ENCODE results near the gene KLF1.
"Not testable (repeated sequence)": the region's sequence is repeated elsewhere in the genome, so short reads cannot be mapped to it uniquely, and the experiment has no call there.

KLF1 gene

DNA sequence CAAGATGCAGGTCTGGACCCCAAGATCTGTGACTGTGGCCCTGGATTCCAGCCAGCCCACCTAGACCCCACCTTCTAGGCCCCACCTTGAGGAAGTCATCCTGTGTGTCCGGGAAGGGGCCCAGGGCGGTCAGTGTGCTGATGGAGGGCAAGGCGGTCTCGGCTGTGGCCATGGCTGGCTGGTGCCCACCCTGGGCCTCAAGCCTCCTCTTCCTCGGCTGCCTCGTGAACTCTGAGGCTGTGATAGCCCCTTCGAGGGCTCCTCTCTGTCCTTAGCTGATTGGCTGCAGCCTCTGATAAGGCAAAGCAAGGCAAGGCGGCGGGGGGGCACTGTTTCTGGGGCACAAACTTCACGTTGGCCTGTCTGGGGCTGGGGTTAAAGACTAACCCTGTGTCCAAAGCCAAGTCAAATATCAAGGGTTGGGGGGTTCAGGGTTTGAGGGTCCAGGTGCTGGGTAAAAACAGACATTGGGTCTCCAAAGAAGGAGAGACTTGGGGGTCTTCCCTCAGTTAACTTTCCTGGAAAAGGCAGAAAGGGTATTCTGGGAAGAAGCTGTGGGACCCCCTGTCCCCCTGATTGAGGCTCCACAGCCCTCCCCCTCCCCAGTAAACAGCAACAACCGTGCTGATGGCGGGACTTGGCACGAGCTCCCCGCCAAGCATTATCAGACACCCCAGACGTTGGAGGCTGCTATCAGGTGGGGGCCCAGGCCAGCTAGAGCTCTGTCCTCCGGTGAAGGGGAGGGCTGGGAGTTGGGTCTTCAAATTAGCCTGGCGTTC, at the start of gene KLF1:
Gene KLF1, minus strand, starts transcription at position 233 of the 779 bp plus-strand sequence. Its CDS starts 61 bp downstream, at position 172.
- DNase-seq (ENCODE audit: low read depth) = no peak

DNA sequence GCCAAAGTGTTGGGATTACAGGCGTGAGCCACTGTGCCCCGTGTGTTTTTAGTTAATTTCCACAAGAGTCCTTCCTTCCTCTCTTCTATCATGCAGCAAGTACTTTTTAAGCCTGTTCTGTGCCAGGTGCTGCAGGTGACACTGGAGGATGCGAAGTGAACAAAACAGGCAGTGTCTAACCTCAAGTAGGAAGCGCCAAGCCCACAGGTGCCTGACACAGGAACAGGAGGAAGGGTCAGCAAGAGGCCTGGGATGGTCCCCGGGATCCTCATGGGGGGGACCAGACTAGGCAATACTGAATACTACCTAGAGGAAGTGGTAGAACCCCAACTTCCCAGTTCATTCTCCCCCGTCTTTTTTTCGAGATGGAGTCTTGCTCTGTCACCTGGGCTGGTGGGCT, 49.6 kb upstream of the KLF1 start:
- no peak for DNase-seq (ENCODE audit: low read depth)

DNA sequence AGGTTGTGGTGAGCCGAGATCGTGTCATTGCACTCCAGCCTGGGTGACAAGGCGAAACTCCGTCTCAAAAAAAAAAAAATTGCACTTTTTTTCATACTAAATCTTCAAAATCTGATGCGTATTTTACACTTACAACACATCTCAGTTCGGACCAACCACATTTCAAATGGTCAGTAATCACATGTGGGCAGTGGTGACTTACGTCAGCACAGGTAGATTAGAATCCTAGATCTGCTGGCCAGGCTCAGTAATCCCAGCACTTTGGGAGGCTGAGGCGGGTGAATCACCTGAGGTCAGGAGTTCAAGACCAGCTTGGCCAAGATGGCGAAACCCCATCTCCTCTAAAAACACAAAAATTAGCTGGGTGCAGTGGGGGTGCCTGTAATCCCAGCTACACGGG, 48.1 kb upstream of the KLF1 start:
- no peak for DNase-seq (ENCODE audit: low read depth)

DNA sequence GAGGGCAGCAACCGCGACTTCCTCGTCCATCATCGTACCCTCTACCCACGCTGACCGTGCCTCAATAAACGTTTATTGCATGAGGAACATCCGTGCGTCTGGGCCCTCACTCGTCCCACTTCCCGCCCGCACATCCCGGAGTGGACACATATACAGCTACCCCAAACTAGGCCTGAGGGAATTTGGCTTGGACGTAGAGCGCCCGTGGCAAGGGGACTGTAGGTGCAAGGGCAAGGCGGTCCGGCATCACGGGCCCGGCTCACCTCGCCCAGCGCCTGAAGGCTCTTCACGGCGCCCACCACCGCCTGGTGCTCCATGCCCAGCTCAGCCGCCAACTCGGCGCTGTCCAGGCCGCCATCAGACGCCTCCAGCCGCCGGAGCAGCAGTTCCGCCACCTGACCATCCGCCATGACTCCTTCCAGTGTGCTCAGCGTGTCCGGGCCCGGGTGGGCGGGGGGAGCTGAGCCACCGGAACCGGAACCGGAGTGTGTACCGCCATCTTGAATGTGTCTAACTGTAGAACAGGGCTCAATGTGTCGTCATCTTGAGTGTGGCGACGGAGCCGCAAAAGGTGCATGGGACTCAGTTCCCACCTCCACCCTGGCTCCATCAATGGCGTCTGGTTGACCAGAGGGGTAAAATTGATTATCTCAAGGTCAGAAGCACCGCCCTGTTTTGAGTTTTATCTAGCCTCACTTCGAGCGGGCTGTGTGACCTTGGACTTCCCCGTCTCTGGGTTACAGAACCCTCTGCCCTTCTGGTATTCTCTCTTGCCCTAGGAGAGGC, 46.5 kb upstream of the KLF1 start, which contains the start of gene FARSA:
Gene FARSA, minus strand, starts transcription at position 425 of the 786 bp plus-strand sequence. Its CDS starts 15 bp downstream, at position 410.
- peak; percentile 88 for DNase-seq (ENCODE audit: low read depth)

DNA sequence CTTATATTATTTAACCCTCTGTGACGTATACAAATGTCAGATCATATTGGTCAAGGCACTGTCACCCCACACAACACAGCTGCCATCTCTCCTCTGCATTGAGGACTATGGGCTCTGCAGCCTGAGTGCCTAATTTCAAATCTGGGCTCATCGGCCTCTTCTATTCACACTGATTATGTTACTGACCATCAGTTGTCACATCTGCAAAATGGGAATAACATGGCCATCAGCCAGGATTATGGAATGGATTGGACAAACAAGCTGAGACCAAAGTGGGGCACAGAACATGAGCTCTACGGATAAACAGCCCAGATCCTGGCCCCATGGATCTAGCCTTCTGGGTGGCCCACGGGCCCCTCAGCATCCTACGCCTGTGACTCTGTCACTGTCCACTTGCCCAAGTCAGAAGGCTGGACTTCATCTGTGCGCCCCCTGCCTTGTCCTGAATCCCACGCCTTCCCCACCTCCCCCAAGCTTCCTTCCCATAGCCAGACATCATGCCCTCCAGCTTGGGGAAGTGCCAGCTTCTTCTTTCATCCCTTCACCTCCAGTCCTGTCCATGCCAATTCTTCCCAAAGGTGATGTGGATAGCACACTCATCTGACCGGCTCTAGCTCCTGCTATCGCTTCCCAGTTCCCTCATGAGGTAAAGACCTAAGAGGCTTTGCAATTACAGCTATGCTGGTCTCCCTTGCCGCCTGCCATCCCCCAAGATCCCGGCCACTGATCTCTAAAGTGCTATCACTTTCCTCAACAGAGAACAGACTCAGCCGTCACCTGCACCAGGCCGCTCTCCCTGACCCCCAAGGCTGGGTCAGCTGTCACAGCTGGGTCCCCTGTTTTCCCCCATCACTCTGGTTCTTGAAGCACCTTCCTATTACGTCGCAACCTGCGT, 45.6 kb upstream of the KLF1 start:
- no peak for DNase-seq (ENCODE audit: low read depth)

DNA sequence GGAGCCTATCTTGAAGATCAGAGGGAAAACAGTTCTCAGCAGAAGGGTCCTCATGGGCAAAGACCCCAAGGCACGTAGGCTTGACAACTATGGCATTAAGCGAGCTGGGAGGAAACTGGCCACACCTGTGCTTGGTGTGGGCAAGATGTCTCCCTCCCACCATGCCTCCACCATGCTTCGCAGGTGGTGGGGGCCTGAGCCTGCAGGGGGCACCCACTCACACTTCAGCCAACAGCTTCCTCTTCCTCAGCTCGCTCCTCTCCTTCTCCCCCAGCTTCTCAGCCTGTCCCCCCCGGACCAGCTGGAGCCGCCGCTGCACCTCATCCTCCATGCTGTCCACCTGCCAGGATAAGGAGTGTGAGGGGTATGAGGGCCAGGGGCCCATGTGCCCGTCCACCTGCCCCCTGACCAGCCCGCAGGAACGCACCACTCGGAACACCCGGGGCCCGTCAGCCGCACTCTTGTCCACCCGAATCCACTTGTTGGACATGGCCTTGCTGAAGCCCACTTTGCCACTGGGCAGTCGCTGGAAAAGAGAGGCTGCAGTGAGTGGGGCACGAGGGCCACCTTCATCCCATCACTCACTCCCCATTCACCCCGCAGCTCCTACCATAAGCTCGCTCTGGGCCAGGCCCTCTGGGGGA, 43.1 kb upstream of the KLF1 start:
- no peak for DNase-seq (ENCODE audit: low read depth)

DNA sequence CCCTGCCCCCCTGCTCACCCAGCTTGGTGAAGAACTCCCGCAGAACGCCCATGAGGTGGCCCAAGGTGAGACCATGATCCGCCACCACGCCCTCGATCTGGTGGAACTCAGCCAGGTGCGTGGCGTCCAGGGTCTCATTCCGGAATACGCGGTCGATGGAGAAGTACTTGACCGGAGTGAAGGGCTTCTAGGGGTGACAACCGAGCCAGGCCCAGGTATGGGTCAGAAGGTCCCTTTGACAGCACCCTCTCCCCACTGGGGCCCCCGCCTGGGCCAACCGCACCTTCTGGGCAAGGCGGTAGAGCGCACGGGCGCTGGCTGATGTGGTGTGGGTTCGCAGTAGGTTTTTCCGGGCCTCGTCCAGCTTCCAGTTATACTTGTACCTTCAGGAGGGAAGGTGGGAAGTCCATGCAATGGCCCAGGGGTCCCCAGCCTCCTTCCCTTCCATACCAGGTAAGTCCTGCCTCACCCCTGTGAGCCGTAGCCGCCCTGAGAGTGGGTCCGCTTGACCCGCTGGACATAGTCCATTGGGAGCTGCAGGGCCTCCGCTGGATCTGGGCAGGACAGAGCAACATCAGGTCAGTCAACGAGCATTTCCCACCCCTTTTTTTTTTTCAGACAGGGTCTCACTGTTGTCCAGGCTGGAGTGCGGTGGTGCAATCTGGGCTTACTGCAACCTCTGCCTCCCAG, 37.8 kb upstream of the KLF1 start:
- no peak for DNase-seq (ENCODE audit: low read depth)

DNA sequence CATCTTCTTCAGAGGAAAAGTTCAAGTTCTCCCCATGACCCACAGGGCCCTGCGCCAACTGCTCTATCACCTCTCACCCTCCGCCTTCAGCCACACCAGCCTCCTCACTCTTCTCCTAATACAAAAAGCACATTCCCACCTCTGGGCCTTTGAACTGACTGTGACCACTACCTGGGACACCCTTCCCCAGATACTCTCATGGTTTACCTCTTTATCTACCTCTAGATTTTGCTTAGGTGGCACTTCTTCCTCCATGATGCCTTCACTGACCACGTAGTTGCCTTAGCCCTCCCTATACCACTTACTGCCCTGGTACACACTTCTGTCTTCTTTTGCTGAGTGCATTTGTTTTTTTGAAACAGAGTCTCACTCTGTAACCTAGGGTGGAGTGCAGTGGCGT, 36.0 kb upstream of the KLF1 start:
- DNase-seq (ENCODE audit: low read depth) = no peak

DNA sequence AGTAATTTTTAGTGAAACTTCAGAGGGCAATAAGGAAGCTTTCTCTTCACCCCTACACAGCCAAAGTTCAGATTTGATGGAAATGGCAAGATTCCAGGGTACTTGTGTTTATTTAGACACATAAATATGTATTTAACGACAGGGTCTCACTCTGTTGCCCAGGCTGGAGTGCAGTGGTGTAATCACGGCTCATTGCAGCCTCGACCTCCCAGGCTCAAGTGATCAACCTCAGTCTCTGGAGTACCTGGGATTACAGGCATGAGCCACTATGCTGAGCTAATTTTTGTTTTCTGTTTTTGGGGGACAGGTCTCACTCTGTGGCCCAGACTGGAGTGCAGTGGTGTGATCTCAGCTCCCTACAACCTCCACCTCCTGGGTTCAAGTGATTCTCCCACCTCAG, 34.0 kb upstream of the KLF1 start:
- DNase-seq (ENCODE audit: low read depth) = no peak

DNA sequence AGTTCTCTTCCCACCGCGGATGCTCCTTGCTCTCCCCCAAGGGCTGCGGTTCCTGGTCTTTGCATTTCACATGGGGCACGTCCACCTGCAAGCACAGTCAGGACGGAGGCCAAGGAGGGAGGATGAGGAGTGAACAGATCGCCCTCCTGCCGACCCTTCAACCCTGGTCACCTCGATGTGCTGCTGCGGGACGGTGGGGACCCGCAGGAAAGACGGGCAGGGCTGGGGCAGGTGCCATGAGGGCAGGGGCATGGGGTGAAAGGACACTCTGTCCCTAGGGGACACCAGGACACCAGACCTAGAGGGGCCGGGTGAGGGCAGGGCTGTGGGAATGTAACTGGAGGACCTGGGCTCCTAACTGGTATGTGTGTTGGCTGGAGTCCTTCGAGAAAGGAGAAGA, 31.3 kb upstream of the KLF1 start:
- no peak for DNase-seq (ENCODE audit: low read depth)

DNA sequence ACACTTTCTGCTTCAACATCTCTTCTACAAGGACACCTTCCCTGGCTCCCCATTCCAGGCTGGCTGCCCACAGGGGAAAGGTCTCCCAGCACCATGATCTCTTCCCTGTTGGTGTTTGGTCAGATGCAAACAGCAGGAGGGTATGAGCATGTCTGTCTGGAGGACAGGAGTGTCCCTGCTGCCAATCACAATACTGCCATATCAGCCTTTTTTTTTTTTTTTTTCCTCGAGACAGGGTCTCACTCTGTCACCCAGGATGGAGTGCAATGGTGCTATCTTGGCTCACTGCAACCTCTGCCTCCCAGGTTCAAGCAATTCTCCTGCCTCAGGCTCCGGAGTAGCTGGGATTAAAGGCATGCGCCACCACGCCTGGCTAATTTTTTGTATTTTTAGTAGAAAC, 28.9 kb upstream of the KLF1 start:
- not testable (repeated sequence) for DNase-seq (ENCODE audit: low read depth)

DNA sequence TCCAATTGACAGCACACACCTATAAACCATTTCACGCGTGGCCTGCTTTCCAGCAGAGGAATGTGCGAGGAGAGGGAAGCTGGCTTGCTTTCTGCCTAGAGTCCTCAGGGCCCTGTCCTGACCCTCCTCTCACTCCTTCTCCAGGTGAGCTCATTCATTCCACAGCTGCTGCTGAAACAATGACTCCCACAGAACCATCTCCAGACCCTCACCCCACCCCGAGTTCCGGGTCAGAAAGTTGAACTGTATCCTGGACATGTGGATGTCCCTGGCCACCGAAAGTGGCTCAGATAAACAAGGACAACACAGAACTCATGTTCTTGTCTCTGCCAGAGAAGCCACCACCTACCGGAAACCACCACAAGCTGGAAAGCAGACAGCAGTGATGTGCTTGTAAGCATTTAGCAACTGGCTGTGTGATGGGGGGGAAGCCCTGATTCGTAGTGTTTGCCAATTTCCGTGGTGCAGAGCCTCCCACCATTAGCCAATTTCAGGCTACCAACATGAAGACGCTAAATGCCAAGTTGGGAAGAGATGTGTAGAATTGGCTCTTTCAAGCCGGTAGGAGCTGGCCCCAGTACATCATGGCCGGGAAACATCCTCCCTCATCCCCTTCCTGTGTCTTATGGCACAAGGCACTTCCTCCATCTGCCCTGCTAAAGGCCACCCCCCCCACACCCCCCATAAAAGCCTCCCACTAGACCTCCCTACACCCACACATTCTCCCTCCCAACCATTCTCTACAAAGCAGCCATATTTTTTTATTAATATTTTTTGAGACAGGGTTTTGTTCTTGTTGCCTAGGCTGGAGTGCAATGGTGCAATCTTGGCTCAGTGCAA, 27.1 kb upstream of the KLF1 start:
- peak; percentile 14 for DNase-seq (ENCODE audit: low read depth)

DNA sequence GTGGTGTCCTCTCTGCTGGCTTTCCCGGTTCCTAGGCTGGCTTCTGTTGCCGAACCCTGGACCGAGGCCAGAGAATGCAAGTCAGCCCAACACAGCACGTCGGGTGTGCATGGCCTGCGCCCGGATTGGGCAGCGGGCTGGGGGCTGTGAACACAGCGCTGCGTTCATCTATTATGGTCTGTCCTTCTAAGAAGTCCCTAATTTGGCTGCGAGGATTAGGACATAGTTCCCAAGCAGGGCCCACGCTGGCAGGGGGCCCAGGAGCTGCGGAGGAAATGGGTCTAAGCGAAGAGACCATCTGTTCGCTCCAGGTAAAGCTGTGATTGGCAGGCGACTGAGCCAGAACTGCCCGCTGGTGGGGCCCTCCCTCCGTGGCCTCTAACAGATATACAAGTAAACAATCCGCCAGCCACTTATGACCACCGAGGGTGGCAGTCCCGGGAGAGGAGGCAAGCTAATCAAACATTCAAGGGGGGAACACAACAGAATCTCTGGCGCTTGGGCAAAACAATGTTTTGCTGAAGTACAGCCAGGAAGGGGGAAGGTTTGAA, 26.1 kb upstream of the KLF1 start:
- DNase-seq (ENCODE audit: low read depth) = no peak

DNA sequence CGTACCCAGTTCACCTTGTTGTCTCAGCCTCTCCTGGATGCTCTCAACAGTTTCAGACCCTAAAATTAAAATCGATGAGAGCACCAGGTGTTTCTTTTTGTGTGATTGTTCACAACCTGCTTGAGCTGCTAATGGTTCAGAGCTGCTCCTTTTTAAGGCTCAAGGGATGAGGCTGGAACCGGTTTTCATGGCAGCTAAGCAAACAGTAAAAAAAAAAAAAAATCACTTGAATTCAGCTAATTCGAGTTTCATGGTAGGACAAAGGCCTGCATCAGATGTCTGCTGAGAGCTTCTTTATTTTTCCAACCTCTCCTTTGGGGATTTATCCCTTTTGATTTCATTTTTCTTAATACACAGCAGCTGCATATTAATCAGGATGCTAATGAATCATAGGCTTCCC, 25.6 kb upstream of the KLF1 start:
- DNase-seq (ENCODE audit: low read depth) = no peak

DNA sequence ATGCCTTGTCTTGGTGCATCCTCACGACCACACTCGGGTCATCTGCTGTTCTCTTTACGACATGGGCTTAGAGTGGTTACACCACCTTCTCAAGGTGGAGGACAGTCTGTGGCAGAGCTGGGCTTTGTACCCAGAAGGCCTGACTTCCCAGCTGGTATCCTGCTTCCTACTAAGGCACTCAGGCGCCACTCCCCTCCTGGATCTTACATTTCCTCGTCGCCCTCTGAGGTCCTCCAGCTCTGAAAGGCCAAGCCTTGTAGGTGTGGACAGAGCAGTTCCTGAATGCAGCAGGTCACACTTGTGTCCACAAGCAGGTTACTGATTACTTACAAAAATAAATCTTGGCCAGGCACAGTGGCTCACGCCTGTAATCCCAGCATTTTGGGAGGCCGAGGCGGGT, 20.2 kb upstream of the KLF1 start:
- DNase-seq (ENCODE audit: low read depth) = no peak

DNA sequence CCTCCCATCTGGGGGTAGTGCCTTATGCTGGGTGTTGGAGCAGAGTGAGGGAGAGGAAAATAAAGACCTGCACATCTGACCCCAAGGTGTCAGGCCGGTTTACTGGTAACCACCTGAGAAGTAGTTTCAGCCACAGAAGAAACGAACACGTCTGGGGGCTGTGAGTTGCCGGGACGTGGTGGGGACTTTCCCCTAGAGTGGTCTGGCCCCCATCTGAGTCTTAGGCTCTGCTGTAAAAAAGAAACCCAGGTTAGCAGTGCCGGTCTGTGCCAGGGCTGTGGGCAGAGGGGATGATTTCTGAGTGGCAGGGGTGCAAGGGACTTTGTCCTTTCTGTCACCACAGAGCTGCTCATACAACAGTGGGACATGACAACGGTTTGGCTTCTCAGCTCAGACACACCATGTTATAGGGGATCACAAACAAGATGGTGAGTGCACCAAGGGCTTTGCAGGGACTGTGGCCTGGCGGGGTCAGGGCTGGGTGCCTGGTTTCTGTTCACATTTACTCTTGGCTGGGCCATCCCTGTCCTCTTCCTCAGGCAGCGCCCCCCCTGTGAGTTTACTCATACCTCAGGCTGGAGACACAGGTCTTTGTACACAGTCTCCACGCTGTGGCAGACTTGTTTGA, 13.0 kb upstream of the KLF1 start:
- DNase-seq (ENCODE audit: low read depth) = no peak

DNA sequence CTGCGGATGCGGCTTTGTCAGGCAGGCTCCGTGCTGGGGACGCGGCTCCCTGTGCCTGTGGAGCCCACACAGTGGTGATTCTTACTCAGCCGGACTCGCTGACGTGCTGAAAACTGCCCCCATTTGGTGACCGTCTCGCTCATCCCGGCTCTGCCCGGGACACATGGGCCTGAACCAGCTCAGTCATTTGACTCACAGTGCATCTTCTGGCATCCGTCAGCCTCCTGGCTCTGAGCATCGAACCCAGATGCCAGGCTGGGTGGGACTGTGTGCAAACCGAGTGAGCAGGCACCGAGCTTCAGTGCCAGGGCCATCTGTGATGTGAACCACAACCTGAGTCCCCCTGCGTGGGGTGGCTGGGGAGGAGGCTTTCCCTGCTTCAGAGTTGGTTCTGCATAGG, 9.5 kb upstream of the KLF1 start:
- DNase-seq (ENCODE audit: low read depth) = no peak

DNA sequence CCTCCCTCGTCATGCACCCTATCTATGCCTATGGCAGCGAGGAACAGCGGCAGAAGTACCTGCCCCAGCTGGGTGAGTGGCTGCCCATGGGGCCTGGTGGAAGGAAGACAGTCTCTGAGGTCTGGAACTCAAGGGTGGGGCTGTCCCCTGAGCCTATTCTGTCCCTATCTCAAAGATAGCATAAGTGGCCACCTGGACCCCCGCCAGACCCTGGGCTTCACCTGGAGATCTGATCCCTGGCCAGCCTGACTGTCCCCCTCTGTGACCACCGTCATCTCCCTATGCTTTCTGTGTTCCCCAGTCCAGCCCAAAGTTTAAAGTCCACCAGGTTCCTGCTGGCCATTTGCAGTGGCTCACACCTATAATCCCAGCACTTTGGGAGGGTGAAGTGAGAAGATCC, 6.6 kb upstream of the KLF1 start:
- DNase-seq (ENCODE audit: low read depth) = no peak

DNA sequence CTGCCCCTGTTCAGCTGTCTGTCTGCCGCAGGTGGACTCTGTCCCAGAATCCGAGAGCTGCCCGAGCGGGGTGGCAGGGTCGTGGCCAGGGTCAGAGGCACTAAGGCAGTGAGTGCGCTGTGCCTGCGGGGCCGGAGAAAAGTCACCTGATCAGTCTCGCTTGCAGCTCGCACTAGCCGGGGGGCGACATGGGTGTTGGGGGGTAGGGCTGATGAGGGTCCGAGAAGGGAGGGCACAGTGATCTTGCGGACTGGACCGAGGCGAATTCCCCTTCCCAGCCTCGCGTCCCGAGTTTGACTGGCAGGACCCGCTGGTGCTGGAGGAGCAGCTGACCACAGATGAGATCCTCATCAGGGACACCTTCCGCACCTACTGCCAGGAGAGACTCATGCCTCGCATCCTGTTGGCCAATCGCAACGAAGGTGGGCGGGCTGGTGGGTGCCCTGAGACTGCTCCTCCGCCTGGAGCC, 4.6 kb upstream of the KLF1 start:
- no peak for DNase-seq (ENCODE audit: low read depth)

All from activated T-cell treated with anti-CD3 and anti-CD28 coated beads for 24 hours (primary cell).